ENCODE measurements around the gene UBR2.
"Not testable (repeated sequence)": the region's sequence is repeated elsewhere in the genome, so short reads cannot be mapped to it uniquely, and the experiment has no call there.

Gene UBR2

DNA sequence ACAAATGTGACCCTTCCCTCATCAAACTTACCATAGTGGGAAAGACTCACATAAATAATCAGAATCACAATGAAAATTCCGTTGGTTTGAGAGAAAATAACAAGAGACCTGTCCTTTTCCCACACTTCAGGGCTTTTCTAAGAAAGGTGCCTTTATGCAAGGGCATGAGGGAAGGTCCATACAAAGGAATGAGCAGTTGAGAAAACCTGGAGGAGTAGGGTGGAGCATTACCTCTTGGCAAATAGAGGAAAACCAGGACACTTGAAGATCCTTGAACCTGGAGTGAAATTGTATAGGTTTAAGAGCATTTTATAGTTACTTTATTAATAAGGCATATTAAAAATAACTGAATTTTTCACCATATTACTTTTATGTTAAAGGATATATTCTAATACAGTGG lies 54.3 kb downstream of the UBR2 start:
- no peak for DNase-seq (ENCODE audit: low spot score)

DNA sequence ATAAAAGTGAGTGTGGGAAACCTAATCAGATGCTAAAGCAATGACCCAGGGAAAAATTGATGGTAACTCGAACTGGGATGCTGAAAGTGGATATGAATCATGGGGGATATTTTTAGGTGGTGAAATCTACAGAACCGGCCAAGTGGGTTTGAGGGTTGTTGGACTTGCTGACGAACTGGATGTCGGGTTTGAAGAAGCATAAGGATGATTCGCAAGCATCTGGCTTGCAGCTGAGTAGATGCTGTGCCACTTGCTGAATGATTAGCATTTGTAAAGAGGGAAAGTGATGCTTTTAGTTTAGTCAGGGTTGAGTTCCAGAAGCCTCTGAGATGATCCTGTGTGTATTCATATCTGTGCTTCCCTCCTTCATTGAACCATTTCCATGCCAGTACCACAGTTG lies 54.9 kb downstream of the UBR2 start:
- DNase-seq (ENCODE audit: low spot score) = no peak

DNA sequence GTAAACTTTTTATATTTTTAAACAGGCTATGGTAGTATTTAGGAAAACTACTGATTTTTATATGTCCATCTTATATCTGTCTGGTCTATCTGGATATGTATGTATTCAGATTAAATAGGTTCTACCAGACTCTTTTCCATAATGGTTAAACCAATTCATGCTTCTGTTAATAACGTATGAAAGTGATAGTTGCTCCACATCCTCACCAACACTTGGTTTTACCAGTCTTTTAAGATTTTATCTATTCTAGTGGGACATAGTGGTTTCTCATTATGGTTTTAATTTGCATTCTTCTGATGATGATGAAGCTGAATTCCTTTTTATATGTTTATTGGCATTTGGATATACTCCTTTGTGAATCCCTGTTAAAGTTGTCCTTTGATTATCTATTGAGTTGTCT lies 56.1 kb downstream of the UBR2 start:
- no peak for DNase-seq (ENCODE audit: low spot score)

DNA sequence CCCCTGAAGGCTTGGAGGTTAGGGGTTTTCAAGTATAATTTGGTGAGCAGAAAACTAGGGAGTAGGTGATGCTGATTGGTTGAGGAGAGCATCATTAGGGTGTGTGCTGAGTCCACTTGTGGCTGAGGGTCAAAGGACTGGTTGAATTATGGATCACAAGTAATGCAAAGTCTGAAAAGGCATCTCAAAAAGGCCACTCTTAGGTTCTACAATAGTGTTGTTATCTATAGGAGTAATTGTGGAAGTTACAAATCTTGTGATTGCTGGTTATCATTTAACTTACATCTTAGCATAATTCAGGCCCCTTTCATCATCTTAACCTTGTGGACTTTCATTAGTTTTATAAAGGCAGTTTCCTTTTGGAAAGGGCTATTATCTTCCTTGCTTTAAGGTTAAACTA lies 60.8 kb downstream of the UBR2 start:
- DNase-seq (ENCODE audit: low spot score) = no peak

DNA sequence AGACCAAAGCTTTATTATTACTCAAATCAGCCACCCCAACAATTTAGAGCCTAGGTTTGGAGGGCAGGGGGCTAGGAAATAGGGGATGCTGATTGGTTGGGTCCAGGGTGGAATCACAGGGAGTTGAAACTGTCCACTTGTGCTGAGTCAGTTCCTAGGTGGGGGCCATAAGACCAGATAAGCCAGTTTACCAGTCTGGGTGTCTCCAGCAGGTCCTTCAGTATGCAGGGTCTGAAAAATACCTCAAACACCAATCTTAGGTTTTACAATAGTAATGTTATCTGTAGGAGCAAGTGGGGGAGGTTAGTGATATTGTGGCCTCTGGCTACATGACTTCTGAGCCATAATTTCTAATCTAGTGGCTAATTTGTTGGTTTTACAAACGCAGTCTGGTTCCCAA lies 63.2 kb downstream of the UBR2 start:
- DNase-seq (ENCODE audit: low spot score) = no peak

GRCh38 chr6:42627674-42628073 lies 63.8 kb downstream of the UBR2 start:
- DNase-seq (ENCODE audit: low spot score) = no peak

GRCh38 chr6:42628604-42629003 lies 64.8 kb downstream of the UBR2 start:
- DNase-seq (ENCODE audit: low spot score) = no peak

GRCh38 chr6:42629845-42630244 lies 66.0 kb downstream of the UBR2 start:
- DNase-seq (ENCODE audit: low spot score) = no peak

DNA sequence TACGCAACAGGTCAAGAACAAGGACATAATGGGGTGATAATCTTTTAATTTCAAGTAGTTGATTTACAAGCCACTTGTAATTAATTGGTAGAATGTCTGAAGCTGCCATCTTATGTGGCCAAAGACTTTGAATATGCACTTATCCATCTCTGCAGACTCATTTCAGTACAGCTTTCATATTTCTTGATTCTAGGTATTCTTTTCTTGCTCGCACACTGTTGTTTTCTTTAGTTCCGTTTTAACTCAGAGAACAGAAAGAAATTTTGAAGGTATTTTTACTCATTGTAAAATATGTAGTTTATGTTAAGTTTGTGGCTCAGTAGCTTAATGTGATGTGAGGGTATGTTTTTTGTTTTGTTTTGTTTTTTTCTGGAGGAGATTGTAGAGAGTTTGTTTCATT lies 73.9 kb downstream of the UBR2 start:
- no peak for DNase-seq (ENCODE audit: low spot score)

- no peak for DNase-seq (ENCODE audit: low spot score)
Measured at GRCh38 chr6:42642794-42643193, 79.0 kb downstream of the UBR2 start.

GRCh38 chr6:42644211-42644610 lies 80.4 kb downstream of the UBR2 start:
- DNase-seq (ENCODE audit: low spot score) = no peak

DNA sequence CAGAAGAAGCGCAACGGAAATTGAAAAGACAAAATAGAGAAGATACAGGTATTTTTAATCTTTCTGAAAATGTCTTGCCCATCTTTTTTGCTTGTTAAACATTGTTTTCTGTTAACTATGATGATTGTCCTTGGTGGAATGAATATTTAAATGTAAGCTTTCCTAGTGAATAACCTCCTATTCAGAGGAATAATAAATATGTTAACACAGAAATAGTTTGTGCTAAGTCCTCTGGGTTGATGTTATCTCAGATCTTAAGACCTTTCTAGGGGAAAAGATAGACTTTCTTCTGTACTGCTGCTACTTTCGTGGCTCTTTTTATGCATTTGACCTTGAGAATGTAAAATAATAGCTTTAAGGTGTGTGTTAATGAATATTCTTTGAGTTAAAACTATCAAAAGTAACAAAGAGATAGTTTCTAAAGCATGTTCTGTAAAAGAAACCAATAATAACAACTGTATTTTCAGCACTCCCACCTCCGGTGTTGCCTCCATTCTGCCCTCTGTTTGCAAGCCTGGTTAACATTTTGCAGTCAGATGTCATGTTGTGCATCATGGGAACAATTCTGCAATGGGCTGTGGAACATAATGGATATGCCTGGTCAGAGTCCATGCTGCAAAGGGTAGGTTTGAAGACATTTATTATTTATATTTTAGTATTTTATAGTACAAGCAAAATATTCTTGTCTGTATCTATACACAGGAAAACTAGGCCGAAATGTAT lies 88.4 kb downstream of the UBR2 start:
- DNase-seq (ENCODE audit: low spot score) = no peak

GRCh38 chr6:42653851-42654250 lies 90.0 kb downstream of the UBR2 start:
- DNase-seq (ENCODE audit: low spot score) = no peak

GRCh38 chr6:42659806-42660205 lies 96.0 kb downstream of the UBR2 start:
- DNase-seq (ENCODE audit: low spot score) = no peak

DNA sequence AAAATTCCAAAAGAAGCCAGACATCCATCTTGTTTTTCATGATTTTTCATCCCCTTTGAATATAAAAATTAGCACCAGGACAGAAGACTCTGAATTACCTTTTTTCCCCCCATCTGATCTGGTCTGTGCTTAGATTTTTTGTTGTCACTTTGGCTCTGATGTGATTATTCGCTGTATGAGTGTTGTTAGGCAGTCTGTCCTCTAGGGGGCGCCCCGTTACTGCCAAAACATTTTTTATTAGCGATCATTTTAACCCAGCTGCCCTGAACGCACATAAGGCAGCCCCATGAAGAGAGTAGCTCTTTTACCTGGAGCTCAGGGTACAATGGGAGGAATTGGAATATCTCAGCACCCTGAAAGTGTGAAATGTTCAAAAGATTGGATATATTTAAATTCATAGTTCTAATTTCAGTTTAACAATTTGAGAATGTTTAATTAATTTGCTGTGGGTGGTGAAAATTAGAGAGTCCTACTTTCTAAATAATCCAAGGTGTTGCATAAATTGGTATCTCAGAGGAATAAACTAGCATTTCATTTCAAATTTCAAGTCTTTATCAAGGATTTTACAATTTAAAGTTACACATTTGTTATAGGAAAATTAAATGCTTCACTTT lies 97.8 kb downstream of the UBR2 start:
- peak; percentile 85 for DNase-seq (ENCODE audit: low spot score)

GRCh38 chr6:42664718-42665117 lies 100.9 kb downstream of the UBR2 start:
- no peak for DNase-seq (ENCODE audit: low spot score)

- DNase-seq (ENCODE audit: low spot score) = not testable (repeated sequence)
Measured at GRCh38 chr6:42674368-42674767, 110.5 kb downstream of the UBR2 start.

GRCh38 chr6:42674780-42675179 lies 111.0 kb downstream of the UBR2 start:
- DNase-seq (ENCODE audit: low spot score) = no peak

DNA sequence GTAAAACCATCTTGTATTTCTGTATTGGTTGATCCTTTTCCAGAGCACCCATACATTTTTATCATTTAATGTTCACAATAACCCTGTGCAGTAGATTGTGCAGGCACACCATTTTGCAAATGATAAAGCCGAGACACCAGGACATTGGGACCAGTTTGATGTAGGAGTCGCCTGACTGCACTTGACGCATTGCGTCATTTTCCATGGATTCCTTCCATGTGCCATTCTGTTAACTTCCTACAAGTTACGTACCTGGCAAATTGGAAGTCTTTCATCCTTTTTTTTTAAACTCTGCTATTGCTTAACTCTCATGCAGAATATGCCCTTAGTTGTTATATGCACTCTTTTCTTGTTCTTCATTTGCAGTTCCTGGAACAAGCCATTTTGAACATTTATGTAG lies 115.5 kb downstream of the UBR2 start:
- no peak for DNase-seq (ENCODE audit: low spot score)

GRCh38 chr6:42688281-42688680 lies 124.5 kb downstream of the UBR2 start:
- DNase-seq (ENCODE audit: low spot score) = no peak

GRCh38 chr6:42689371-42689770 lies 125.5 kb downstream of the UBR2 start:
- DNase-seq (ENCODE audit: low spot score) = no peak

GRCh38 chr6:42690151-42690702 lies 126.4 kb downstream of the UBR2 start:
- DNase-seq (ENCODE audit: low spot score) = no peak

GRCh38 chr6:42690872-42691271 lies 127.0 kb downstream of the UBR2 start:
- no peak for DNase-seq (ENCODE audit: low spot score)
